HG03025 (cell line): ENCODE measurements around the gene SEC24D.
"Not testable (repeated sequence)": the region's sequence is repeated elsewhere in the genome, so short reads cannot be mapped to it uniquely, and the experiment has no call there.

Experiments
- ATAC-seq: cut with Tn5 transposase; IDR thresholded peaks from one replicate; pipeline ENCODE4 v1.9.1; 2021; ENCODE audit warnings: mild to moderate bottlenecking, moderate library complexity; ENCODE audit not compliant: unreplicated experiment, low FRiP score

Gene SEC24D

GRCh38 chr4:118835571-118836300 is at the start of gene SEC24D:
SEC24D (minus strand) TSS chr4:118836126; CDS start chr4:118833696, 2,430 bp downstream.
- ATAC-seq, result peak; percentile 70

GRCh38 chr4:118884716-118885115 is 48.8 kb upstream of the SEC24D start:
- ATAC-seq, result no peak

- ATAC-seq, result no peak
These were observed 47.9 kb upstream of the SEC24D start for GRCh38 chr4:118883861-118884260.

GRCh38 chr4:118881512-118882146 is 45.7 kb upstream of the SEC24D start:
- no peak for ATAC-seq

- no peak for ATAC-seq
These were observed 43.5 kb upstream of the SEC24D start for GRCh38 chr4:118879409-118879808.

GRCh38 chr4:118878507-118878906 is 42.6 kb upstream of the SEC24D start:
- not testable (repeated sequence) for ATAC-seq

- ATAC-seq, result no peak
These were observed 41.9 kb upstream of the SEC24D start for GRCh38 chr4:118877797-118878196.

- no peak for ATAC-seq
These were observed 36.3 kb upstream of the SEC24D start for GRCh38 chr4:118872181-118872580.

- ATAC-seq, result no peak
These were observed 33.9 kb upstream of the SEC24D start for GRCh38 chr4:118869808-118870342.

GRCh38 chr4:118867311-118868067 is 31.6 kb upstream of the SEC24D start:
- no peak for ATAC-seq

GRCh38 chr4:118866442-118866841 is 30.5 kb upstream of the SEC24D start:
- ATAC-seq, result no peak

- ATAC-seq, result no peak
These were observed 29.3 kb upstream of the SEC24D start for GRCh38 chr4:118865091-118865708.

- ATAC-seq, result no peak
These were observed 22.9 kb upstream of the SEC24D start for GRCh38 chr4:118858779-118859178.

GRCh38 chr4:118857760-118858159 is 21.8 kb upstream of the SEC24D start:
- no peak for ATAC-seq

GRCh38 chr4:118850488-118851173 is 14.7 kb upstream of the SEC24D start:
- ATAC-seq, result peak; percentile 86

GRCh38 chr4:118849867-118850487 is 14.1 kb upstream of the SEC24D start:
- no peak for ATAC-seq

GRCh38 chr4:118848901-118849300 is 13.0 kb upstream of the SEC24D start:
- ATAC-seq, result no peak

- ATAC-seq, result no peak
These were observed 12.3 kb upstream of the SEC24D start for GRCh38 chr4:118848242-118848641.

- ATAC-seq, result no peak
These were observed 11.1 kb upstream of the SEC24D start for GRCh38 chr4:118846979-118847378.
